Activated gamma-delta T cell (primary cell): ENCODE results near the gene UGT3A1.
"Not testable (repeated sequence)": the region's sequence is repeated elsewhere in the genome, so short reads cannot be mapped to it uniquely, and the experiment has no call there.

Experiments
- DNase-seq: peaks from one replicate; lab custom pipeline; 2025; lab: John Stamatoyannopoulos, UW

Gene UGT3A1

GRCh38 chr5:35988529-35988928 is 2.7 kb downstream of the UGT3A1 start:
- no peak for DNase-seq

- no peak for DNase-seq
Measured at GRCh38 chr5:35987776-35988175, 3.4 kb downstream of the UGT3A1 start.

DNA sequence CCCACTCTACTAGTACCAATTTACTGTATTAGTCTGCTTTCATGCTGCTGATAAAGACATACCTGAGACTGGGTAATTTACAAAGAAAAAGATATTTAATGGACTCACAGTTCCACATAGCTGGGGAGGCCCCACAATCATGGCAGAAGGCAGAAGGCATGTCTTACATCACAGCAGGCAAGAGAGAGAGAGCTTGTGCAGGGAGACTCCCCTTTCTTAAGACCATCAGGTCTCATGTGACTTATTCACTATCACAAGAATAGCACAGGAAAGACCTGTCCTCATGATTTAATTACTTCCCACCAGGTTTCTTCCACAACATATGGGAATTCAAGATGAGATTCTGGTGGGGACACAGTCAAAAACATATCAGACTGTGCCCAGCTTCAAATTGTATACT is 11.5 kb downstream of the UGT3A1 start:
- no peak for DNase-seq

DNA sequence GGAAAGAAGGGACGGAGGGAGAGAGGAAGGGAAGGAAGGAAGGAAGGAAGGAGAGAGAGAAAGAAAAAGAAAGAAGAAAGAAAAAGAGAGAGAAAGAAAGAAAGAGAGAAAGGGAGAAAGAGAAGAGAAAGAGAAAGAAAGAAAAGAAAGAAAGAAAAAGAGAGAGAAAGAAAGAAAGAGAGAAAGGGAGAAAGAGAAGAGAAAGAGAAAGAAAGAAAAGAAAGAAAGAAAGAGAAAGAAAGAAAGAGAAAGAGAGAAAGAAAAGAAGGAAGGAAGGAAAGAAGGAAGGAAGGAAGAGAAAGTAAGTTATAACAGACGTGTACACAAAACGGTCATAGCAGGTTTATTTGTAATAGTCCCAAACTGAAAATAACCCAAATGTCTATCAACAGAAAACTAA is 14.3 kb downstream of the UGT3A1 start:
- not testable (repeated sequence) for DNase-seq

DNA sequence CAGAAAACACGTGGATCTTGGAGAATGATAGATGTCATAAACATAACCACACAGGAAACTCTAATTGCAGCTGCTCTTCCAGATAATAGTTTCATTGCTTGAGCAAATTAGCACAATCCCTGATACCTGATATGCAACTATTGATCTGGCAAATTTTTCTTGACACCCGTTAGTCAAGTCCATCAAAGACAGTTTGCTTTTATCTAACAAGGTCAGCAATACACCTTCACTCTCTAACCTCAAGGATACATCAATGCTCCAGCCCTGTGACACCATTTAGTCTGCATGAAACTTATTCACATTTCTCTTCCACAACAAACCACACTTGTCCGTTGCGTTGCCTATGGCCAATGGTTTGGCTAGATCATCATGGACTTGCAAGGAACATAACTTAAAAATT is 16.6 kb downstream of the UGT3A1 start:
- DNase-seq = no peak

DNA sequence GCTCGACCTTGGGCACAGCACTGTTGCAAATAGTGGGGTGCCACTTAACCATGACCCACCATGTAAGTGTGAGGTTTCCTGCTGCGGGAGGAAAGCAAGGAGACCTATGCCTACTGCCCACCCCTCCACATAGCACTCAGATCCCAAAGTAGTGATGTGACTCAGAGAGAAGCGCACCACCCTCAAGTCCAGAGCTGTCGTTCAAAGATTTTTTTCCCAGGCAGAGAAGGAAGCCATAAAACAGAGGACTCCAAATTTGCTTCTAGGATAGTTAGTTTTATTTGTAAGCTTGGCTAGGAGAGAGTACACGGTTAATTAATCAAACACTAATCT is 19.3 kb downstream of the UGT3A1 start:
- DNase-seq = no peak

GRCh38 chr5:35971186-35971877 is 19.9 kb downstream of the UGT3A1 start:
- DNase-seq = no peak

GRCh38 chr5:35963381-35963843 is 27.8 kb downstream of the UGT3A1 start:
- DNase-seq = no peak

DNA sequence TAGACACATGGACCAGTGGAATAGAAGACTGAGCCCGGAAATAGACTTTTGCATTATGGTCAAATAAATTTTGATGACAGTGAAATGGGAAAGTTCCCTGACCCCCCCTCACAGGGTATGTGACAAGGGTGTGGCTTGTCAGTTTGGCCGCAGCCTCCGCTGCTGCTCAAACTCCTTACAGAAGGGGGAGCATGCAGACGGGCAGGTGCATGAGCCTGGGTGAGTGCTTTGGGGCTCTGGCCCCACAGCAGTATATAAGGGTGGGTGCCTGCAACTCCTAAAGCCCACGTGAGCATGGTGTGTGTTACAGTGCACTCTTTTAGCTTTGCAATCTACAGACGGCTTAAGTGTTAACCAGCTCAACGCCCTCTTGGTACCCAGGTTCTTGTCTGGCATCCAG is 30.9 kb downstream of the UGT3A1 start:
- no peak for DNase-seq

DNA sequence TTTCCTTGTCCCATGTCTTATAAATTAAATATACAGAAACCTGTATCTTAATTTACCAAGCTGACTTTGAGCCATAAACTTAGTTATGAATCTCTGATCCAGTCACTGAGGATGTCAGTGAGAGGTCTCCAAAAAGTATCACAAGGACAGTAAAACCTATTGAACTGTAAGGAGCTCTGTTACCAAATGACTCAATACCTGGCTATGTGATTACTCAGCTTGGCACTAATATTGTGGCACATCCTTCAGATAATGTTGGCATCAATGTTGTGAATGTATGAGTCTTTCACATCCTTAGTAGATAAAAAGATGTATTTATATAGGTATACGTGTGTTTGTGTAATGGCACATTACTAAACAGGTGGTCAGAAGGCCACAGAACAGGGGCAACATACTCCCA is 34.8 kb downstream of the UGT3A1 start:
- no peak for DNase-seq

DNA sequence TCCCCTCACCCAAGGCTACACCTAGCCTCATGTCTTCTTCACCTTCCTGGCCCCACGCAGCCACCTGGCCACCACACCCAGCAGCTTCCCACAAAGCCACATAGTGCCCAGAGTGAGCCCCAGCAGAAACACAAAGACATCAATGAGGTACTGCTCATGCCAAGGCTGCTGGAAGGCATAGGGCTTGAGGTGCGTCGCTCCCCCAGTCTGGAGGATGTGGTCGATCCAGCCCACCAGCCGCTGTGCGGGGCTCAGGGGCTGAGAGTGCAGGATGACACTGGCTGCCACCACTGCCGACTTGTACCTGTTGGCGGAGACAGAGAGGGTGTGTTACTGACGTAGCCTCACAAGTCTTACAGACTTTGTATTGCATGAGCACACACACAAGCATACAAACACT is 37.0 kb downstream of the UGT3A1 start:
- no peak for DNase-seq

DNA sequence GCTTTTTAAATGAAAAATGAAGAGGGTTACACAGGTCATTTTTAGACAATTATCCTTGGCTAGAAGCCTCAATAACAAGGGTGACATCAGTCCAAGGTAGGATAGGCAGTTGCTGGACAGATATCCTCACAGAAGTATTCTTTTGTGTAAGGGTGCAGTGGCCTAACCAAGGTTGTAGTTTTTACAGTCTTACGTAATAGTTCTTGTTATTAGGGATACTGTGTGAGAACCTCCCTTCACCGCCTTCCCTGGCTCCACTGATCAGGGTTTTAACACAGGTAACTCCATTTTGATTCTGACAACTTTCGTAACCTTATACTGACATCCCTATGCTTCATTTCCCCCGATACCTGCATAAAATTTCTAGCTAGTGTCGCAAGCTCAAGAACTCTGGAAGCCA is 44.1 kb downstream of the UGT3A1 start:
- DNase-seq = no peak

DNA sequence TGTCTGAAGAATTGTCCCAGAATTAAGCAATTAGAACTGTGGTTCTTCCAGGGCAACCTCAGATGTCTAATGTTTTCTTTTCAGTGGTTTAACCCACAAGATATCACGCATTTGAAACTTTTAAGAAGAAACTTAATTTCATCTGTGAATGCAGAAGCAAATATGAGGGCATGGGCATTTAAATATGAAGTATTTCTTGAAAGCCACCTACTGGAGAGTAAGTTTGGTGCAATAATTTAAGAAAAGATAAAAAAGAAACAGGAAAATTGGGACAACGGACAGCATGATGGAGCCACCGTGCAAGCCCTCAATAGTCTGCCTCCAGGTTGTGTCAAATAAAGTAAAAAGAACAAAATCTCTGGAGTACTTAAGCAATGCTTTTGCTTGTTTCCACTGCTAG is 51.6 kb downstream of the UGT3A1 start:
- no peak for DNase-seq

DNA sequence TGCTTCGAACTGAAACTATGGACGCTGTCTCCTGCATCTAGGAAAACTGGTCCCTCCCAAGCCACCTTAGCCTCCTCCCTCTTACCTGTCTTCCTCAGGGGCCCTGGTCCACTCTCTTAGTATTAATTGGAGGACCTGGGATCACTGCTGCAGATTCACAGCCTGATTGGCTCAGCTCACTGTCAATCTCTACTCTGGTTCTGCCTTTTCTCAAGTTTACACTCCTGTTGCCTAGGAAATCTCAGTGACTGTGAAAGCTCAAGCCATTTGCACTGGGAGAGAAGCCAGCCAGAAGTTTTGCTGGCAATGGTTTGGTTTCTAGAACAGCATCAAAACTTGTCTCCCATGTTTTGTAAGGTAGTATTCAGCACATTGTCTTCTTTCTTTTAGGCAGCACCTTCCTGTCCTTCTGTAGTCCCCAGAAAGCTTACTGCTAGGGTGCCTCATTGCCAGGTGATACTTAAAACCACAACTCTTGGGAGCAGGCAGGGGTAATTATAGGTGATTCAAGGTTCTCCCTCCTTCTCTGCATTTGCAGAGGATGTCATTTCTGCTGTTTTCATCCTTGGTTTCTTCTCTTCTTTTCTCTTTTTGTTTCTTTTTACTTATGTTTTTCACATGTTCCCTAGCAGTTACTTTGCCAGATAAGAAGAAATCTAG is 52.5 kb downstream of the UGT3A1 start, which contains the start of gene CAPSL:
CAPSL (minus strand) TSS at position 55 of the 660 bp plus-strand sequence. CDS start 17,502 bp downstream, outside the sequence.
- no peak for DNase-seq

DNA sequence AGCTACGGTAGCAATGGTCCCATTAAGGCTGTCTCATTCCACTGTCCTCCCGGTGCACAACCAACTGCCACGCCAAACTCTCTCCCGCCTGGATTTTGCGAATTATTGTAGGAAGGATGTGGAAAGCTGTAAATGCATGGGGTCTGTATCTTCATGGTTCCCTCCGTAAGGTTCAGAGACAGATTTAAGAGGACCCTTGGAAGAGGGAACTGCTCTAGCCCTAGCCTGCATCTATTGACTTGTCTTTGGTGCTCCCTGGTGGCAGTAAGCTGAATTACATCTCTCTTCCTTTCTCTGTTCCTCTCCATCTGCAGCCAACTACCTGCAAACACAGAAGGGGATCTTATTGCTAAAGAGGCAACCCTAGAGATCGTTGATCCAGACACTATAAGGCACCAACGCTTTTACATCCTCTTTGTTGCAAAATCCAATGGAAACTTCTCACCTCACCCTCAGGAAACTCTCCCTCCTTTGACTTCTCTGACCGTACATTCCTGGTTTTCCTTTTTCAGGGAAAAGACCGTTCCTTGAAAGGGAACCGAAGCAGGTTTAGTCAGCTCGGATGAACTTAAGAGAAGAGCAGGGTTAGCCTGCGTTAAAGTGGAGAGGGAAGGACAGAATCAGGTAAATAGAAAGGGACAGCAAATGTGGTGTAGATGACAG is 64.7 kb downstream of the UGT3A1 start:
- no peak for DNase-seq

- DNase-seq = peak; percentile 58
Measured at GRCh38 chr5:35924950-35925722, 66.1 kb downstream of the UGT3A1 start.

GRCh38 chr5:35924122-35924949 is 66.9 kb downstream of the UGT3A1 start:
- DNase-seq = no peak

GRCh38 chr5:35922468-35922867 is 68.7 kb downstream of the UGT3A1 start:
- no peak for DNase-seq

- no peak for DNase-seq
Measured at GRCh38 chr5:35921930-35922329, 69.3 kb downstream of the UGT3A1 start.

- DNase-seq = no peak
Measured at GRCh38 chr5:35920890-35921289, 70.3 kb downstream of the UGT3A1 start.

GRCh38 chr5:35919191-35919590 is 72.0 kb downstream of the UGT3A1 start:
- no peak for DNase-seq
